ENCODE data around the gene SPDYE6.

DNA sequence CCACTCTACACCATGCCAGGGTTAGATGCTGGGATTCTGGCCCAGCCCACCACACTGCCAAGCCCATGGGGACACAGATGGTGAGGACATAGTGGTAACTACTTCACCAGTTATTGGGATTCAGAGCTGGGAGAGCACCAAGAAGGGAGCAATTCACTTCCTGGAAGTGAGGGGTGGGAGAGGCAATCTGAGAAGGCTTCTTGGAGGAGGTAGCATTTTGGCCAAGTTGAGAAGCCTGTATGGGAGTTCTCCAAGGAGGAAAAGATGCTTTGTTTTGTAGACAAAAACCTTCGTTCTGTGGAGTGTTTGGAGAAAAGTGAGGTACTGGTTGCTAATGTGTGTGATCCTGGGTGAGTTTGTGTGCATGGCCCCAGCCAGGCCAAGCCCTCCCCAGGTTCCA, 36.1 kb upstream of the SPDYE6 start:
- TF ChIP-seq CTCF (IDR thresholded peaks at IDR 0.05; ENCODE audit: poor library complexity, severe bottlenecking) (no peak), POLR2AphosphoS5 (IDR thresholded peaks at IDR 0.05) (no peak), EZH2 (IDR thresholded peaks at IDR 0.05; ENCODE audit: borderline replicate concordance, insufficient read depth, low read length, poor library complexity, severe bottlenecking) (no peak)

Data from neural cell (in vitro differentiated cells).